ENCODE data around the gene ANKRD26. TPM values are rescaled to one million over a fixed set of nuclear protein-coding genes. Genes with fewer than 3 reads are reported as not detected.

The ANKRD26 gene
- total and polyA plus RNA-seq, 2 donors (not counting 1 experiment from before 2014, with no cell fraction given): 0.67 to 10.5 TPM

DNA sequence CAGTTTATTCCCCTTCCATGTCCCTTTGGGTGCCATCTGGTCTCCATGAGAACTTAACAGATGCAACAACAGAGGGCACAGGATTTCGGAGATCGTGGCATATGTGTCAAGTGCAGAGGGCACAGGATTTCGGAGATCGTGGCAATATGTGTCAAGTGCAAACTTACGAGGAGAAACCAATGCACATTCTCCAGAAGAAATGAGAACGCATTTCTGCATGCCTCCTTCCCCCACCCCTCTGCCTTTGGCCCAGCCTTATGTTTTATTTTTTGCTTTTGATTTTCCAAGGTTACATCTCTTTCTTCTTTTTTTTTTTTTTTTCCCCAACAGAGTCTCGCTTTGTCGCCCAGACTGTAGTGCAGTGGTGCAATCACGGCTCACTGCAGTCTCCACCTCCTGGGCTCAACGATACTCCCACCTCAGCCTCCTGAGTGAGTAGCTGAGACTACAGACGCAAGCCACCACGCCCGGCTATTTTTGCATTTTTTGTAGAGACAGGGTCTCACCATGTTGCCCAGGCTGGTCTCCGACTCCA, 586 bp upstream of the ANKRD26 start:
- POLR2A ChIA-PET: interaction anchor here (0.6 to 0.7 kb wide), 2 partner anchors 53 to 373 kb away, joined by 3 to 4 read pairs; partner anchors contain the start of gene YME1L1
- Histone ChIP-seq H3K9ac (ENCODE audit: low read length) (peak overlapping the region; percentile 83), H3K4me1 (ENCODE audit: control insufficient read depth in 2 of 2, insufficient read depth in 2 of 2, low read length in 2 of 2) (peaks cover 13 to 18% of the 10 kb centered on the region in 2 donors), H3K4me3 (ENCODE audit: control extremely low read depth in 1 of 5, extremely low read depth in 1 of 5, insufficient read depth in 1 of 5, low read depth in 2 of 5, low read length in 4 of 5) (peak overlapping the region; percentile 73 to 92 (median 84)), H3K27ac (ENCODE audit: low read length in 2 of 2) (peak overlapping the region; percentile 81), H4K20me1 (ENCODE audit: control insufficient read depth, insufficient read depth, low read length, poor library complexity, severe bottlenecking) (no peaks in the 10 kb centered on the region), H3K4me2 (replicated peaks; ENCODE audit: low read depth, low read length, poor library complexity, severe bottlenecking) (peak overlapping the region; percentile 78), H2AFZ (ENCODE audit: insufficient read depth, low read depth, low read length, poor library complexity, severe bottlenecking) (peak overlapping the region; percentile 99), H3K79me2 (ENCODE audit: control insufficient read depth, insufficient read depth, low read length) (peaks cover 7% of the 10 kb centered on the region), H3K9me3 (ENCODE audit: control extremely low read depth in 1 of 3, control insufficient read depth in 2 of 3, insufficient read depth in 1 of 3, low read length in 2 of 3) (no peaks in the 10 kb centered on the region), H3K36me3 (replicated peaks in 1 of 2; ENCODE audit: control extremely low read depth in 1 of 2, control insufficient read depth in 1 of 2, extremely low read depth in 1 of 2, insufficient read depth in 2 of 2, low read length in 1 of 2) (no peaks in the 10 kb centered on the region), H3K27me3 (replicated peaks in 1 of 4; ENCODE audit: control extremely low read depth in 1 of 4, control insufficient read depth in 3 of 4, insufficient read depth in 4 of 4, low read length in 3 of 4) (no peaks in the 10 kb centered on the region)
- Mint-ChIP-seq H3K27ac (peak overlapping the region; percentile 97), H3K4me3 (peak overlapping the region; percentile 86), H3K27me3 (no peaks in the 10 kb centered on the region), H3K9me3 (ENCODE audit: insufficient read depth) (no peaks in the 10 kb centered on the region), H3K4me1 (peaks cover 25% of the 10 kb centered on the region)
- CTCF ChIA-PET: interaction anchor here (0.5 kb wide), 1 partner anchor 123 kb away, joined by 3 read pairs; no protein-coding TSS in a partner anchor
- no peak for DNase-seq
- ATAC-seq (ENCODE audit: low read depth): no peak
- 71% methylated on average over 14 of the region's 14 CpGs for WGBS (ENCODE audit: insufficient coverage)
- no peak for TF ChIP-seq EZH2 (IDR thresholded peaks at IDR 0.05; ENCODE audit: borderline replicate concordance, insufficient read depth, low read depth, low read length, poor library complexity, severe bottlenecking)
- TF ChIP-seq CTCF (IDR thresholded peaks at IDR 0.05): no peak
- intact Hi-C loops (cut with micrococcal nuclease): loop anchor here (1.0 to 5.0 kb wide), 4 partner anchors 54 to 403 kb away; partner anchors contain the start of genes ABI1, ACBD5, MASTL and RAB18

- H2AFZ ChIP-seq (ENCODE audit: insufficient read depth, low read depth, low read length, poor library complexity, severe bottlenecking): peak overlapping the region; percentile 99
- no CpG with 5 or more reads among the region's 11 CpGs for WGBS (ENCODE audit: insufficient coverage)
Measured at GRCh38 chr10:27099448-27099847, 846 bp downstream of the ANKRD26 start.

More at GRCh38 chr10:27099448-27099847, 846 bp downstream of the ANKRD26 start:
- Histone ChIP-seq H3K9me3 (ENCODE audit: control extremely low read depth in 1 of 3, control insufficient read depth in 2 of 3, insufficient read depth in 1 of 3, low read length in 2 of 3) (no peaks in the 10 kb centered on the region), H3K4me2 (replicated peaks; ENCODE audit: low read depth, low read length, poor library complexity, severe bottlenecking) (peak overlapping the region; percentile 78), H3K27ac (ENCODE audit: low read length in 2 of 2) (peak overlapping the region in 1 of 2 donors; percentile 81), H3K4me3 (ENCODE audit: control extremely low read depth in 1 of 5, extremely low read depth in 1 of 5, insufficient read depth in 1 of 5, low read depth in 2 of 5, low read length in 4 of 5) (peak overlapping the region; percentile 67 to 92 (median 81)), H3K36me3 (replicated peaks in 1 of 2; ENCODE audit: control extremely low read depth in 1 of 2, control insufficient read depth in 1 of 2, extremely low read depth in 1 of 2, insufficient read depth in 2 of 2, low read length in 1 of 2) (no peaks in the 10 kb centered on the region), H3K4me1 (ENCODE audit: control insufficient read depth in 2 of 2, insufficient read depth in 2 of 2, low read length in 2 of 2) (peaks cover 13 to 18% of the 10 kb centered on the region in 2 donors), H3K9ac (ENCODE audit: low read length) (peak overlapping the region; percentile 83), H4K20me1 (ENCODE audit: control insufficient read depth, insufficient read depth, low read length, poor library complexity, severe bottlenecking) (no peaks in the 10 kb centered on the region), H3K27me3 (replicated peaks in 1 of 4; ENCODE audit: control extremely low read depth in 1 of 4, control insufficient read depth in 3 of 4, insufficient read depth in 4 of 4, low read length in 3 of 4) (no peaks in the 10 kb centered on the region), H3K79me2 (ENCODE audit: control insufficient read depth, insufficient read depth, low read length) (peaks cover 7% of the 10 kb centered on the region)
- POLR2A ChIA-PET: interaction anchor here (0.5 kb wide), 1 partner anchor 53 kb away, joined by 4 read pairs; no protein-coding TSS in a partner anchor
- intact Hi-C loops (cut with micrococcal nuclease): no loop called here
- no peaks in the 10 kb centered on the region for H3K27me3 Mint-ChIP-seq
- DNase-seq (peak; percentile 4), ATAC-seq (ENCODE audit: low read depth) (no peak)
- H3K4me1 Mint-ChIP-seq: peaks cover 25% of the 10 kb centered on the region
- peak overlapping the region; percentile 97 for H3K27ac Mint-ChIP-seq
- peak overlapping the region; percentile 86 for H3K4me3 Mint-ChIP-seq
- CTCF ChIA-PET: no interaction called here
- TF ChIP-seq CTCF (IDR thresholded peaks at IDR 0.05) (no peak), EZH2 (IDR thresholded peaks at IDR 0.05; ENCODE audit: borderline replicate concordance, insufficient read depth, low read depth, low read length, poor library complexity, severe bottlenecking) (no peak)
- no peaks in the 10 kb centered on the region for H3K9me3 Mint-ChIP-seq (ENCODE audit: insufficient read depth)

Measured in B cell (primary cell).